Measurements from ENCODE around the gene INTS1.

The INTS1 gene

GRCh38 chr7:1541431-1542162 is 37.4 kb upstream of the INTS1 start:
- no peak for DNase-seq

GRCh38 chr7:1540776-1541271 is 36.6 kb upstream of the INTS1 start:
- no peak for DNase-seq

GRCh38 chr7:1539882-1540775 is 35.9 kb upstream of the INTS1 start:
- no peak for DNase-seq

GRCh38 chr7:1539181-1539881 is 35.1 kb upstream of the INTS1 start:
- no peak for DNase-seq

- no peak for DNase-seq
These were observed 34.5 kb upstream of the INTS1 start for GRCh38 chr7:1538544-1539180.

GRCh38 chr7:1537535-1538412 is 33.6 kb upstream of the INTS1 start:
- DNase-seq = no peak

GRCh38 chr7:1536743-1537534 is 32.8 kb upstream of the INTS1 start:
- no peak for DNase-seq

GRCh38 chr7:1536455-1536742 is 32.2 kb upstream of the INTS1 start:
- DNase-seq = no peak

- DNase-seq = no peak
These were observed 31.7 kb upstream of the INTS1 start for GRCh38 chr7:1535701-1536454.

GRCh38 chr7:1535100-1535458 is 30.9 kb upstream of the INTS1 start:
- DNase-seq = no peak

- DNase-seq = no peak
These were observed 30.3 kb upstream of the INTS1 start for GRCh38 chr7:1534330-1535099.

- DNase-seq = peak; percentile 52
These were observed 29.5 kb upstream of the INTS1 start for GRCh38 chr7:1533547-1534329.

- DNase-seq = no peak
These were observed 29.0 kb upstream of the INTS1 start for GRCh38 chr7:1533255-1533546.

GRCh38 chr7:1532456-1533254 is 28.5 kb upstream of the INTS1 start:
- DNase-seq = peak; percentile 73

- no peak for DNase-seq
These were observed 27.8 kb upstream of the INTS1 start for GRCh38 chr7:1531979-1532455.

GRCh38 chr7:1531263-1531978 is 27.2 kb upstream of the INTS1 start:
- peak; percentile 40 for DNase-seq

- no peak for DNase-seq
These were observed 26.7 kb upstream of the INTS1 start for GRCh38 chr7:1530946-1531262.
